ENCODE data around the gene WDFY4.

GRCh38 chr10:48944171-48944570 is 259.5 kb downstream of the WDFY4 start:
- TF ChIP-seq CTCF (IDR thresholded peaks at IDR 0.05; ENCODE audit: low read depth, low read length, missing input control), result no peak
- TF ChIP-seq GABPA (IDR thresholded peaks at IDR 0.05 in 1 of 2, conservative IDR thresholded peaks at IDR 0.05 in 1 of 2), result no peak
- no peak for TF ChIP-seq YY1 (IDR thresholded peaks at IDR 0.05)
- no peak for TF ChIP-seq ZBTB33 (IDR thresholded peaks at IDR 0.05)
- TF ChIP-seq REST (IDR thresholded peaks at IDR 0.05), result no peak
- no peak for TF ChIP-seq MAX (IDR thresholded peaks at IDR 0.05)
- TF ChIP-seq HNF4G (IDR thresholded peaks at IDR 0.05), result no peak
- TF ChIP-seq RXRA (IDR thresholded peaks at IDR 0.05), result no peak
- TF ChIP-seq EGR1 (IDR thresholded peaks at IDR 0.05; ENCODE audit: low read depth in 2 of 2), result no peak
- TF ChIP-seq ATF3 (IDR thresholded peaks at IDR 0.05), result no peak
- TF ChIP-seq FOXA1 (IDR thresholded peaks at IDR 0.05), result no peak
- TF ChIP-seq RAD21 (IDR thresholded peaks at IDR 0.05), result no peak
- TF ChIP-seq JUND (IDR thresholded peaks at IDR 0.05), result no peak

All from liver (tissue), 3 donors.